H1 (cell line): ENCODE measurements around the gene SPACA9. TPM values are rescaled to one million over a fixed set of nuclear protein-coding genes. Genes with fewer than 3 reads are reported as not detected.

Source experiments
- CBX5 ChIP-seq: fragments of 300-800, 300-1000 bp; sonication (generic); IDR thresholded peaks from 2 replicates; pipeline ENCODE4 v1.7.1; 2016; ENCODE audit warnings: antibody characterized with exemption, low read length, low read depth
- CHD2 ChIP-seq: IDR thresholded peaks from 2 replicates; pipeline ENCODE4 v1.6.1; 2012; ENCODE audit warnings: low read length, improper control_type of control experiment
- SIX5 ChIP-seq: IDR thresholded peaks from 2 replicates; pipeline ENCODE4 v1.6.1; 2011; ENCODE audit warnings: mild to moderate bottlenecking, low read depth, low read length
- SP1 ChIP-seq: IDR thresholded peaks from 2 replicates; pipeline ENCODE4 v1.6.1; 2011; ENCODE audit warnings: low read depth, low read length
- SRF ChIP-seq: IDR thresholded peaks from 2 replicates; pipeline ENCODE4 v1.6.1; 2011; ENCODE audit warnings: mild to moderate bottlenecking, low read depth, low read length, moderate library complexity
- SUZ12 ChIP-seq: fragments of 200-600 bp; sonication (generic); IDR thresholded peaks from 2 replicates; pipeline ENCODE4 v1.6.1; 2012; ENCODE audit warnings: mild to moderate bottlenecking, inconsistent platforms, low read length, moderate library complexity, mixed read lengths
- TAF7 ChIP-seq: optimal IDR thresholded peaks from 2 replicates; pipeline ENCODE3; 2011; ENCODE audit warnings: low read depth, mild to moderate bottlenecking, inconsistent platforms, low read length, moderate library complexity, borderline replicate concordance
- TCF12 ChIP-seq: IDR thresholded peaks from 2 replicates; pipeline ENCODE4 v1.6.1; 2011; ENCODE audit warnings: low read depth, mild to moderate bottlenecking, low read length
- ZNF274 ChIP-seq: IDR thresholded peaks from 2 replicates; pipeline ENCODE4 v1.7.0; 2012; ENCODE audit warnings: low read length, borderline replicate concordance; ENCODE audit errors: extremely low read depth
- polyA plus RNA-seq, 7 experiments: library from polyadenylated mRNA; depleted of rRNA in 3 of 7; stranded (reverse) in 5 of 7; unstranded in 2 of 7; fragments of >200 nt in 5 of 7; fragments of 200-250 nt in 2 of 7; gene quantifications; 1 replicate in 5 of 7; 2 replicates in 1 of 7; 4 replicates in 1 of 7; pipeline versions ENCODE4 v1.2.1 to v1.2.3, GENCODE V29; 2011 to 2013; ENCODE audit warnings: missing spikeins in 2 of 7, mixed read lengths in 2 of 7
- total RNA-seq: library from RNA; stranded (reverse); fragmentation: NEBNext Ultra II Directional; extraction: Animal tissue kit (Norgen Biotek cat#: 25700); gene quantifications from 2 replicates; pipeline ENCODE4 v1.2.1, GENCODE V29; 2021
- TF ChIP-seq, protein P1 (sequence below), 3 experiments: IDR thresholded peaks; 1 replicate in 2 of 3; 2 replicates in 1 of 3; pipeline versions ENCODE4 v1.5.1 to v1.6.1; 2011; ENCODE audit warnings: low read length in 3 of 3, mild to moderate bottlenecking in 3 of 3, inconsistent platforms in 2 of 3, low read depth in 1 of 3, moderate library complexity in 1 of 3; ENCODE audit not compliant: insufficient read depth in 1 of 3; ENCODE audit errors: control extremely low read depth in 1 of 3

SPACA9 gene
- total and polyA plus RNA-seq, 2 of the 8 experiments (the other 6 are each of a cell fraction or from before 2014, with no cell fraction given), result 0.63 to 1.3 TPM

DNA sequence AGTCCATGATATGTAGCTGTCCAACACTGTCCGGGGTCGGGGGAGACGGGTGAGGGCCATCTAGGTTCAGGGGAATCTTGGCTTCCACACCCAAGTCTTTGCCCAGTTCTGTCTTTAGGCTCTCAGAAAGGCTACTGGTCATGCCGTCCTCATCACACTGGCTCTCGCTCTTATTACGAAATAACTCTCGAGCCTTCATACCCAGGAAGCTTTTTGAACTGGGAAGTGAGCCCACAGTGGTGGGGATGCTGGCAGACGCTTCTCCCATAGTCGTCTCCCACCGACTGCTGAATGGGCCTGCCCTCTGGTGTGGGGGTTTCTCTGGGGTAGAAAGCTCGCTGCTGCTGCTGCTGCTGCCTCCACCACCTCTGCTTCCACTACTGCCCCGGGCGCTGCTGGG is 17.6 kb downstream of the SPACA9 start (continued):
- TF ChIP-seq ZNF274, result no peak
- no peak for TF ChIP-seq TAF7
- TF ChIP-seq SUZ12, result no peak
- TF ChIP-seq CBX5, result no peak
- no peak for TF ChIP-seq SIX5
- TF ChIP-seq SP1, result no peak
- TF ChIP-seq TCF12, result no peak
- TF ChIP-seq, protein P1, sequence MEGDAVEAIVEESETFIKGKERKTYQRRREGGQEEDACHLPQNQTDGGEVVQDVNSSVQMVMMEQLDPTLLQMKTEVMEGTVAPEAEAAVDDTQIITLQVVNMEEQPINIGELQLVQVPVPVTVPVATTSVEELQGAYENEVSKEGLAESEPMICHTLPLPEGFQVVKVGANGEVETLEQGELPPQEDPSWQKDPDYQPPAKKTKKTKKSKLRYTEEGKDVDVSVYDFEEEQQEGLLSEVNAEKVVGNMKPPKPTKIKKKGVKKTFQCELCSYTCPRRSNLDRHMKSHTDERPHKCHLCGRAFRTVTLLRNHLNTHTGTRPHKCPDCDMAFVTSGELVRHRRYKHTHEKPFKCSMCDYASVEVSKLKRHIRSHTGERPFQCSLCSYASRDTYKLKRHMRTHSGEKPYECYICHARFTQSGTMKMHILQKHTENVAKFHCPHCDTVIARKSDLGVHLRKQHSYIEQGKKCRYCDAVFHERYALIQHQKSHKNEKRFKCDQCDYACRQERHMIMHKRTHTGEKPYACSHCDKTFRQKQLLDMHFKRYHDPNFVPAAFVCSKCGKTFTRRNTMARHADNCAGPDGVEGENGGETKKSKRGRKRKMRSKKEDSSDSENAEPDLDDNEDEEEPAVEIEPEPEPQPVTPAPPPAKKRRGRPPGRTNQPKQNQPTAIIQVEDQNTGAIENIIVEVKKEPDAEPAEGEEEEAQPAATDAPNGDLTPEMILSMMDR (IDR thresholded peaks at IDR 0.05; ENCODE audit: control extremely low read depth in 1 of 3, insufficient read depth in 1 of 3, low read depth in 1 of 3, low read length in 3 of 3), result no peak
- TF ChIP-seq SRF, result no peak
- TF ChIP-seq CHD2, result no peak
